AG04450 (cell line): ENCODE data around the gene ACE. TPM values are rescaled to one million over a fixed set of nuclear protein-coding genes. Genes with fewer than 3 reads are reported as not detected.

Source experiments
- CTCF ChIA-PET: fragments of 300-600, 350-600 bp; formaldehyde crosslinking; extraction: SDS; loops from one replicate; lab custom pipeline; 2022; ENCODE audit warnings: antibody characterized with exemption, inconsistent platforms; lab: Charles Lee
- POLR2A ChIA-PET: fragments of 350-600 bp; formaldehyde crosslinking; extraction: SDS; loops from one replicate; lab custom pipeline; 2021; ENCODE audit warnings: antibody characterized with exemption, inconsistent platforms; lab: Yijun Ruan, JAX
- DNase-seq: peaks from one replicate; pipeline ENCODE4 v3.0.0-alpha.2; 2011; ENCODE audit warnings: low read depth, low spot score
- H3K27ac ChIP-seq: one replicate; pipeline ENCODE4 v1.5.1; 2012; ENCODE audit warnings: low read depth, low read length, control low read depth
- H3K27me3 ChIP-seq: one replicate; pipeline ENCODE4 v1.6.0; 2012; ENCODE audit warnings: low read length; ENCODE audit not compliant: control insufficient read depth, insufficient read depth
- H3K4me3 ChIP-seq: 2 replicates; pipeline ENCODE4 v1.5.1; 2011; ENCODE audit warnings: mild to moderate bottlenecking, low read depth, low read length, control low read depth
- H3K9me3 ChIP-seq: 2 replicates; pipeline ENCODE4 v1.5.1; 2012; ENCODE audit warnings: low read length; ENCODE audit not compliant: control insufficient read depth, insufficient read depth
- CTCF ChIP-seq: IDR thresholded peaks from 2 replicates; pipeline ENCODE4 v1.5.1; 2011; ENCODE audit warnings: low read depth, low read length, control low read depth, inconsistent platforms
- polyA plus RNA-seq: library from polyadenylated mRNA; depleted of rRNA; stranded (reverse); fragments of >200 nt; gene quantifications from 2 replicates; pipeline ENCODE4 v1.2.3, GENCODE V29; 2011

The ACE gene
- polyA plus RNA-seq, 1 experiment, result 0.99 TPM

GRCh38 chr17:63445954-63446752, 30.7 kb upstream of the ACE start, which contains the start of gene CYB561:
TSS of gene CYB561 (minus strand) at chr17:63446306. CDS start at chr17:63437547, 8,759 bp downstream.
- DNase-seq, result no peak
- Histone ChIP-seq H3K9me3 (peaks cover 7% of the 10 kb centered on the region; the same call in 1 of the 2 replicates), H3K4me3 (peak within 1 kb of the TSS; percentile 50), H3K27me3 (no peaks in the 10 kb centered on the region), H3K27ac (no peak within 1 kb of the TSS)
- peak; percentile 37; the same call in 1 of the 2 replicates for TF ChIP-seq CTCF
- ChIA-PET CTCF (interaction anchor here (1.1 to 2.0 kb wide), 2 partner anchors 33 to 166 kb away, joined by 3 to 5 read pairs; no protein-coding TSS in a partner anchor), POLR2A (no interaction called here)

GRCh38 chr17:63446753-63447470, 29.9 kb upstream of the ACE start:
- H3K9me3 ChIP-seq, result peaks cover 7% of the 10 kb centered on the region; the same call in 1 of the 2 replicates
- H3K27me3 ChIP-seq, result no peaks in the 10 kb centered on the region
- no peak for TF ChIP-seq CTCF
- ChIA-PET CTCF (no interaction called here), POLR2A (no interaction called here)
- H3K27ac ChIP-seq, result no peak overlapping the region
- peak overlapping the region; percentile 50 for H3K4me3 ChIP-seq
- DNase-seq, result no peak

GRCh38 chr17:63447471-63448009, 29.3 kb upstream of the ACE start:
- POLR2A ChIA-PET, result interaction anchor here (0.7 kb wide), 1 partner anchor 8 kb away, joined by 13 read pairs; no protein-coding TSS in a partner anchor
- H3K4me3 ChIP-seq, result no peak overlapping the region
- DNase-seq, result no peak
- H3K27ac ChIP-seq, result no peak overlapping the region
- no peak for TF ChIP-seq CTCF
- peaks cover 7% of the 10 kb centered on the region; the same call in 1 of the 2 replicates for H3K9me3 ChIP-seq
- H3K27me3 ChIP-seq, result no peaks in the 10 kb centered on the region
- CTCF ChIA-PET, result no interaction called here

GRCh38 chr17:63448655-63449054, 28.2 kb upstream of the ACE start:
- CTCF ChIA-PET, result no interaction called here
- peaks cover 7% of the 10 kb centered on the region; the same call in 1 of the 2 replicates for H3K9me3 ChIP-seq
- POLR2A ChIA-PET, result no interaction called here
- DNase-seq, result no peak
- H3K27me3 ChIP-seq, result no peaks in the 10 kb centered on the region
- no peak overlapping the region for H3K4me3 ChIP-seq
- no peak for TF ChIP-seq CTCF
- H3K27ac ChIP-seq, result no peak overlapping the region
